GM12873 (cell line): ENCODE measurements around the gene MFGE8.

Source experiments
- TF ChIP-seq, protein P1 (sequence below): IDR thresholded peaks from 2 replicates; pipeline ENCODE4 v1.5.1; 2012; ENCODE audit warnings: low read depth, mild to moderate bottlenecking, moderate library complexity, low read length, control low read depth; ENCODE audit not compliant: insufficient read depth; ENCODE audit errors: missing control alignments

Gene MFGE8

DNA sequence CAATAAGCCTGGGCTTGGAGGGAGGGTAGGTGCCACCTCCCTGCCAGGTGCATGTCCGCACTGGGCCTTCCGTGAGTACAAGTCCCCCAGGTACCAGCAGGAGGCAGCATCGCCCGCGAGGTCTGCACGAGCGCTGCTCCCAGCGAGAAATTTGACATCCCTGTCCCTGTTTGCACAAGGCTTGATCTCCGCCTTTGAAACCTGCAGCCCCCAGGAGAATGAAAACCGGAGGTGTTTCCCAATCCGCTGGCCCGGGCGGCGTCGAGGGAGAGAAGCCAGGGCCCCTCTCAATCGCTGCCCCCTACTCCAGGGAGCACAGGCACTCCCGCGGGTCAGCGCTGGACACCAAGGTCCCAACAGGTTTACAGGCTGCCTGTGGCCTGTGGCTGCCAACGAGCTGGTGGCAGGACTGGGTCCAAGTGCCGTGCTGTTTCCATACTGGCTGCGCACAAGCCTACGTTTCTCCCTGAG, 18.8 kb downstream of the MFGE8 start:
- TF ChIP-seq, protein P1, sequence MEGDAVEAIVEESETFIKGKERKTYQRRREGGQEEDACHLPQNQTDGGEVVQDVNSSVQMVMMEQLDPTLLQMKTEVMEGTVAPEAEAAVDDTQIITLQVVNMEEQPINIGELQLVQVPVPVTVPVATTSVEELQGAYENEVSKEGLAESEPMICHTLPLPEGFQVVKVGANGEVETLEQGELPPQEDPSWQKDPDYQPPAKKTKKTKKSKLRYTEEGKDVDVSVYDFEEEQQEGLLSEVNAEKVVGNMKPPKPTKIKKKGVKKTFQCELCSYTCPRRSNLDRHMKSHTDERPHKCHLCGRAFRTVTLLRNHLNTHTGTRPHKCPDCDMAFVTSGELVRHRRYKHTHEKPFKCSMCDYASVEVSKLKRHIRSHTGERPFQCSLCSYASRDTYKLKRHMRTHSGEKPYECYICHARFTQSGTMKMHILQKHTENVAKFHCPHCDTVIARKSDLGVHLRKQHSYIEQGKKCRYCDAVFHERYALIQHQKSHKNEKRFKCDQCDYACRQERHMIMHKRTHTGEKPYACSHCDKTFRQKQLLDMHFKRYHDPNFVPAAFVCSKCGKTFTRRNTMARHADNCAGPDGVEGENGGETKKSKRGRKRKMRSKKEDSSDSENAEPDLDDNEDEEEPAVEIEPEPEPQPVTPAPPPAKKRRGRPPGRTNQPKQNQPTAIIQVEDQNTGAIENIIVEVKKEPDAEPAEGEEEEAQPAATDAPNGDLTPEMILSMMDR: peak; percentile 89

DNA sequence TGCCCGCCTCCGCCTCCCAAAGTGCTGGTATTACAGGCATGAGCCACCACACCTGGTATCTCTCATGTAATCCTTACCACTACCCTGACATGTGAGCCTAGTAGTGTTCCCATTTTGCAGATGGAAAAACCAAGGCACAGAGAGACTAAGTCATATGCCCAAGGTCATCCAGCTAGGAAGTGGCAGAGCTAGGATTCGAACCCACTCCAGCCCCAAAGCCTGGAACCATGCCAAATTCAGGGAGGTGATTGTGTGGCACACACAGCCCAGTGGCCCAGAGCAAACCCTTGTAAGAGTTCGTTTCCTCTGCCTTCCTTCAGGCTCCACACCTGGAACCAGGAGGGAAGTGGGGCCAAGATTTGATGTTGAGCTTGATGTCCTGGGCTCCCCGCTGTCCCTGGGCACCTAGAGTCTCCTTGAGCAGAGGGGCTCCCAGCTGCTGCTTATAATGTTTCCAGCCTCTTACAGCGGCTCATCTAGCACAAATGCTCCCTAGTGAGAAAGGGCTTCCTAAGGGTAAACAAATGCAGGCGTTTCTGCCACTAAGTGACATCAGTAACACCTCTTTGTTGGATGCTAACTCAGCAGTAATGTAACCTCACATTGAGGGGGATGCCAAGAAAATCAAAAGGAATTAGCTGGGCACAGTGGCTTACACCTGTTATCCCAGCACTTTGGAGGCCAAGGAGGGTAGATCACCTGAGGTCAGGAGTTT, 21.5 kb downstream of the MFGE8 start:
- TF ChIP-seq, protein P1: no peak

DNA sequence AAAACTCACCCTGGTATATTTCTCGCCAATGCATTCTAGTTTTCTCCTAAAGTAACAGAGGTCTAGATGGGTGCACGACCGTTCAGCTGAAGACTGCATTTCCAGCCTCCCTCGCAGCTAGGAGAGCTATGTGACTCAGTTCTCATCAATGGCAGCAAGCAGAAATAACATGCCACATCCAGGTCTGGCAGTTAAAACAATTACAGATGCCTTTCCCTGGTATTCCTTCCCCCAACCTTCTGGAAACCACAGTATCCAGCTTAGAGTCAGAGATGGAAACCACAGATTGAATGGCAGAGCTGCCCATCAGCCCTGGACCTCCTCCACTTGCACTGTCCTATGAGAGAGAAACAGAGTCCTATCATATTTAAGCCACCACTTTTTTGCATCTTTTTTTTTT, 22.7 kb downstream of the MFGE8 start:
- TF ChIP-seq, protein P1: no peak

DNA sequence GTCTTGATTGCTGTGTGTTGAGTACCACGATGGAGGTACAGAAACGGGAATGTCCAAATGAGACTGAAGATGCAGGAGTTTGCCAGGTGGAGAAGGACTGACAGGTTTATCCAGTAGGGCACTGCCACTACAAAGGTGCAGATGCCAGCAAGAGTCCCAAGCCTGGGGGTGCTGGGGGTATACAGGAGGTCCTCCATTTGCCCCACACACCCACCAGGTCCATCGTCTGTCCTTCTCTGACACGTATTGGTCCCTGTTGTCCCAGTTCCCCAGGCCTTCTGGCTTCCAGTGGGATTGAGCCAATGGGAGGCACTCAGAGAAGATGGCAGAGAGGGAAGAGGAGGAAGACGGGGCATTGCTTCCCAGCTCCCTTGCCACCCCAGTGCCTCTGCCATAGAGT, 24.5 kb downstream of the MFGE8 start:
- TF ChIP-seq, protein P1: no peak

DNA sequence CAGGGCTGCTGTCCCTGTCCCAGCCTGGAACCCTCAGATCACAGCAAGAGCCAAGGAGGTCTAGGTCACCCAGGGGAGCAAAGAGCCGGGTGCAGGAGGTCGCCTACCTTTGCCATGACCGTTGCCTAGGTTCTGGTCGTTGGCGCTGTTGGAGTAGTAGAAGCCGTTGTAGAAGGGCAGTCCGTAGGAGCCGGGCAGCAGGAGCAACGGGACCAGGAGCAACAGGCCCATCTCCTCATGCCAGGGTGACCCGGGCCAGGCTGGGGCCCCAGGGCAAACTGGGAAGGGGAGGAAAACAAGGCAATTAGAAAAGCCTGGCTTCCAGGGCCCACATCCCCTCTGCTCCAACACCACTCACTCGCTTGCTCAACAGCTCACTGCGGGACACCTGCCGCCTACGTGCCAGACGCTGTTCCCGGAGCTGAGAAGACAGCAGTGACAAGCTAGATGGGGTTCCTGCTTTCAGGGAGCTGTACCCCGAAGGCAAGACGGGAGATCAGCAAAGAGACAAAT, 26.1 kb downstream of the MFGE8 start:
- TF ChIP-seq, protein P1: no peak

DNA sequence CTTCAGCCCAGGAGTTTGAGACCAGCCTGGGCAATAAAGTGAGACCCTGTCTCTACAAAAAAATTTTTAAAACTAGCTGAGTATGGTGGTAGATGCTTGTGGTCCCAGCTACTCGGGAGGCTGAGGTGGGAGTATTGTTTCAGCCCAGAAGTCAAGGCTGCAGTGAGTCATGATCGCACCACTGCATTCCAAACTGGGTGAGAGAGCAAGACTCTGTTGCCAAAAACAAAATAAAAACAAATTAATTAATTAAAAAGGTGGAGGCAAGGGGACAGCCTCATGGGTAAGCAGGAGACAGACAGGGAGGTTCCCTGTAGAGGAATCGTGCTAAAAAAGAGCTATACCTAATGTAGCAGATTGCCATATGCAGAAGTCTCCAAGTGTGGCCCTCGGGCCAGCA, 30.4 kb downstream of the MFGE8 start:
- TF ChIP-seq, protein P1: no peak

DNA sequence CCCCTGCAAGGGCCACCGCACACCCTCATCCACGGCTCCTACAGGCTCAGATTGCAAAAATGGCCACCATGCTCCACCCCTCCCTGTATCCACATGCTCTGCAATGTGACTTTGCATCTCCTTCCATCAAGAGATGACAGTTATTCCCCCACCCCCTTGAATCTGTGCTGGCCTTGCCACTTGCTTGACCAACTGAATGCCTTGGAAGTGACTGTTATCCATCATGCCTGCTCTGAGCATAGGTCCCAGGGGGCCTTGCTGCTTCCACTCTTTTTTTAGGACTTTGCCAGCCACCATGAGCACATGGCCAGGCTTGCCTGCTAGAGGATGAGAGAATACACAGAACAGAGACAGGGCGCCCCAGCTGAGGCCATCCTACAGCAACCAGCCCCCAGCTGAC, 31.4 kb downstream of the MFGE8 start:
- TF ChIP-seq, protein P1: no peak
